ENCODE data around the gene SERF2. TPM values are rescaled to one million over a fixed set of nuclear protein-coding genes. Genes with fewer than 3 reads are reported as not detected.
"Not testable (repeated sequence)": the region's sequence is repeated elsewhere in the genome, so short reads cannot be mapped to it uniquely, and the experiment has no call there.

The SERF2 gene
- total RNA-seq, 4 donors from 2014 or later: 647 to 897 (median 711) TPM

DNA sequence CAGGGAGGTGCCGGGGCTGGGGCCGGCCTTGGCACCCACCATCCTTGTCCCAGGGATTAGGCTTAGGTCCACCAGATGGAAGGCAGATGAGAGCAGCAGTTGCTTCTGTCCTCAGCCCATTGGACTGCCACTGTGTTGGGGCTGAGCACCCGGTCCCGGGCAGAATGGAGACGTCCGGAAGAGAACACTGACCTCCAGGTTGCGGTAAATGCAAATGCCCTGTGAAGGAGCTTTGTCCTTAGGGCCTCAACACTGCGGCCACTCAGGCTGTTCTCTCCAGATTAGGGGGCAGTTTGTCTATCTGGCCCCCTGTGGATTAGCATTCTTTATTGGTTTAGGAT, 7.8 kb downstream of the SERF2 start, which contains the start of gene SERINC4:
Gene SERINC4 (minus strand): TSS at position 276 of the 341 bp plus-strand sequence. CDS start 234 bp downstream, at position 42.
- TF ChIP-seq CTCF (IDR thresholded peaks at IDR 0.05) (no peak), POLR2A (IDR thresholded peaks at IDR 0.05) (no peak)
- Histone ChIP-seq H3K27me3 (no peaks in the 10 kb centered on the region), H3K4me3 (peak within 1 kb of the TSS; percentile 59 to 82 (median 77)), H3K4me1 (peaks cover 2 to 47% (median 6%) of the 10 kb centered on the region in 4 donors), H3K9me3 (no peaks in the 10 kb centered on the region), H3K27ac (peak within 1 kb of the TSS; percentile 77 to 96 (median 83)), H3K36me3 (peaks cover 0 to 50% (median 0%) of the 10 kb centered on the region in 3 donors)
- no peak for DNase-seq

DNA sequence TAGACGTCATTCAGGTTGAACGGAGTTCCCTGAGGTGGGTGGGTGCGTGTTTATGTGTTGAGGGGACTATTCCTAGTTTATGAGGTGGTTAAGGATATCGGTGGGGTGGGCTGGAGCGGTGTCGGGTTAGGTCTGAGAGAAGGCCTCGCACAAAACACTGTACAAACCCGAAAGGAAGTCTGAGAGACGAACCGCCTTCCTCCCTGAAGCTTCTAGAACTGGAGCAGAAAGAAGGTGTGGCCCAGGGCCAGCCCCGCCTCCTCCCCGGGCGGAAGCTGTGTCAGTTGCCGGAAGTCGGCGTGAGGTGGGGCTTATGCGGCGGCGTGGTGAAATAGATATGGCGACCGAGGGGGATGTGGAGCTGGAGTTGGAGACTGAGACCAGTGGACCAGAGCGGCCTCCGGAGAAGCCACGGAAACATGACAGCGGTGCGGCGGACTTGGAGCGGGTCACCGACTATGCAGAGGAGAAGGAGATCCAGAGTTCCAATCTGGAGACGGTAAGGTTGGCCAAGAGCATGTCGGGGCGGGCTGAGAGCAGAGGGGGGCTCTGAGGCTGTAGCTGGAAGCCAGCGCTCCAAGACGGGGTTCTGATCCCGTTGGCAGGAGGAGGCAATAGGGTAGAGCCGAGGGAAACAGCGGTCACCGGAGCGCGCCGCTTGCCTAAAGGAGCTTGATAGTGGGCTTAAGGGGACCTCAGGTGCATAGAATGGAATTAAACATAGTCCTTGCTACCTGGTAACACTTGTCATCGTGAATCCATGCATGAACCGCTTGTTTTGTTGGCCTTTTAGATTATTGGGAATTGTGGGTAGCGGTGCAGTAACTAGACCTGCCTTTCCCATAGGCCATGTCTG, 8.4 kb downstream of the SERF2 start, which contains the start of gene HYPK:
Gene HYPK (plus strand): TSS at position 314 of the 856 bp plus-strand sequence. CDS start 24 bp downstream, at position 338.
- peak within 1 kb of the TSS; percentile 59 to 82 (median 77) for H3K4me3 ChIP-seq
- no peaks in the 10 kb centered on the region for H3K27me3 ChIP-seq
- TF ChIP-seq POLR2A (IDR thresholded peaks at IDR 0.05): peak; percentile 44 to 63
- no peak for TF ChIP-seq CTCF (IDR thresholded peaks at IDR 0.05)
- H3K36me3 ChIP-seq: peaks cover 0 to 50% (median 0%) of the 10 kb centered on the region in 3 donors
- peak within 1 kb of the TSS; percentile 77 to 96 (median 83) for H3K27ac ChIP-seq
- no peaks in the 10 kb centered on the region for H3K9me3 ChIP-seq
- DNase-seq: peak; percentile 93 to 97 (median 94)
- peaks cover 0 to 41% (median 6%) of the 10 kb centered on the region in 4 donors for H3K4me1 ChIP-seq

GRCh38 chr15:43802676-43803075, 10.6 kb downstream of the SERF2 start:
- H3K9me3 ChIP-seq, H3K27me3 ChIP-seq, H3K4me3 ChIP-seq, H3K27ac ChIP-seq, DNase-seq: not testable (repeated sequence)
- H3K4me1 ChIP-seq: peaks cover 0 to 33% (median 6%) of the 10 kb centered on the region in 4 donors
- H3K36me3 ChIP-seq: peaks cover 0 to 57% (median 0%) of the 10 kb centered on the region in 3 donors

DNA sequence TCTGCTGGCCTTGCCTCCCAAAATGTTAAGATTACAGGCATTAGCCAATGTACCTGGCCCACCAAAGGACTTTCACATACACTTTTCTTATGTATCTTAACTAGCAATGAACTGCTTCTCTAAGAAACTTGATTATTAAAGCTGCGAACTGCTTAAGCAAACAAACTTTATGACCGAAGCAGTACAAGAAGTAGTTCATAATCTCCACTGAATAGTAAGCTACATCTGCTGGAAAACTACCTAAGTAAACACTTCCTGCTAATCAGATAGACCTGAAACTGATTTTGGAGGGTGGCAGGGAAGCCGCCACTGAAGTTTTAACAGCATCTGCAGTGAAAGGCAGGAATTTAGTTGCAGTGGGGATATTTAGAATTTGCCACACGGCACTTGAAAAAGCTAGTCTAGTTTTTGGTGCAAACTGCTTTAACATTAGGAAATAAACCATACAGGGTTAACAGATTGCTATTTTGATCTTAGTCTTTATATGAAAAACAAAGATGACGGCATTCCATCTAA, 16.4 kb downstream of the SERF2 start:
- H3K27me3 ChIP-seq: no peaks in the 10 kb centered on the region
- H3K36me3 ChIP-seq: peaks cover 0 to 100% (median 4%) of the 10 kb centered on the region in 3 donors
- H3K9me3 ChIP-seq: no peaks in the 10 kb centered on the region
- no peak for TF ChIP-seq POLR2A (IDR thresholded peaks at IDR 0.05)
- no peak for TF ChIP-seq CTCF (IDR thresholded peaks at IDR 0.05)
- H3K4me1 ChIP-seq: no peaks in the 10 kb centered on the region
- H3K4me3 ChIP-seq: no peak overlapping the region
- H3K27ac ChIP-seq: peak overlapping the region in 2 of 4 donors; percentile 5 to 68
- DNase-seq: no peak

DNA sequence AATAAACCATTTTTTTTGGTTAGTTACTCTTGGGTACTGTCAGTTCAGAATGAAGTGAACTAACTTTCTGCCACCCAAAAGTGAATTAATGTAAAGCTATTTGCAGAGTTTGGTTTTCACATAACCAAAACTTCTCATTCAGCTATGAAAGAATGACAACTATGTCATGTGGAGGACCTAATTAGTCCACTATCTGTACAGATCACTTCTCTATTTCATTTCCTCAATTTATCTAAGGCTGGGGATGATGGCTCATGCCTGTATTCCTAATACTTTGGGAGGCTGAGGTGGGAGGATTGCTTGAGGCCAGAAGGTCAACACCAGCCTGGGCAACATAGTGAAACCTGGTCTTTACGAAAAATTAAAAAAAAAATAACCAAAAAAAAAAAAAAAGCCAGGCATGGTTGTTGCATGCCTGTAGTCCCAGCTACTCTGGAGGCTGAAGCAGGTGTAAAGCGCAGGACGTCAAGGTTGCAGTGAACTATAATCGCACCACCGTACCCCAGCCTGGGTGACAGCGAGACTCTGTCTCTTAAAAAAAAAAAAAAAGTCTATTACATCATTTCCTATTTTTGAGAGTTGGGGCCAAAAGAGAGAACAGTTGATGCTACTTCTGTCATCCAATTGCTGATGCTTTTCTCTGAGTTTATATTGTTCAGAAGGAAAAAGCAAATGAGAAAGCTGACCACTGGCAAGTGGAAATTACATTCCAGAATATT, 17.0 kb downstream of the SERF2 start:
- peak in 2 of 3 donors; percentile 45 to 60 for DNase-seq
- Histone ChIP-seq H3K27ac (peak overlapping the region in 2 of 4 donors; percentile 68), H3K4me3 (no peak overlapping the region), H3K4me1 (no peaks in the 10 kb centered on the region), H3K27me3 (no peaks in the 10 kb centered on the region), H3K36me3 (peaks cover 0 to 100% (median 4%) of the 10 kb centered on the region in 3 donors), H3K9me3 (no peaks in the 10 kb centered on the region)
- no peak for TF ChIP-seq CTCF (IDR thresholded peaks at IDR 0.05)
- TF ChIP-seq POLR2A (IDR thresholded peaks at IDR 0.05): no peak

DNA sequence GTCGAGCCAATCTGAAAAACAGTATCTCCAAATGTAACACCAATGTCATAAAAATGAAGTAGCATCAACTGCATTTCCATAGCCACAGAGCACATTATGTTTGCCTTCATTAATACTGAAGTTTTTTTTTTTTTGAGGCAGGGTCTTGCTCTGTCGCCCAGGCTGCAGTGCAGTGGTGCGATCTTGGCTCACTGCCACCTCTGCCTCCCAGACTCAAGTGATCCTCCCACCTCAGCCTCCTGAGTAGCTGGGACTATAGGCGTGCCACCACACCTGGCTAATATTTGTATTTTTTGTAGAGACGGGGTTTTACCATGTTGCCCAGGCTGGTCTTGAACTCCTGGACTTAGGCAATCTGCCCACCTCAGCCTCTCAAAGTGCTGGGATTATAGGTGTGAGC, 22.9 kb downstream of the SERF2 start:
- H3K27ac ChIP-seq, H3K4me3 ChIP-seq, H3K27me3 ChIP-seq, H3K9me3 ChIP-seq, H3K4me1 ChIP-seq, DNase-seq: not testable (repeated sequence)
- peaks cover 0 to 75% (median 4%) of the 10 kb centered on the region in 3 donors for H3K36me3 ChIP-seq
